Mucosa of gallbladder (tissue), 1 donor: ENCODE data around the gene SMIM21. TPM values are rescaled to one million over a fixed set of nuclear protein-coding genes. Genes with fewer than 3 reads are reported as not detected.

Experiments
- DNase-seq: peaks from one replicate; pipeline ENCODE4 v3.0.0-alpha.2; 2020; ENCODE audit warnings: low spot score
- total RNA-seq: library from RNA; stranded (reverse); gene quantifications from one replicate; pipeline ENCODE4 v1.2.1, GENCODE V29; 2021
- donor health status: DM: no; HTN: no; CAD: no.

The SMIM21 gene
- total RNA-seq, 1 donor from 2014 or later: not detected

DNA sequence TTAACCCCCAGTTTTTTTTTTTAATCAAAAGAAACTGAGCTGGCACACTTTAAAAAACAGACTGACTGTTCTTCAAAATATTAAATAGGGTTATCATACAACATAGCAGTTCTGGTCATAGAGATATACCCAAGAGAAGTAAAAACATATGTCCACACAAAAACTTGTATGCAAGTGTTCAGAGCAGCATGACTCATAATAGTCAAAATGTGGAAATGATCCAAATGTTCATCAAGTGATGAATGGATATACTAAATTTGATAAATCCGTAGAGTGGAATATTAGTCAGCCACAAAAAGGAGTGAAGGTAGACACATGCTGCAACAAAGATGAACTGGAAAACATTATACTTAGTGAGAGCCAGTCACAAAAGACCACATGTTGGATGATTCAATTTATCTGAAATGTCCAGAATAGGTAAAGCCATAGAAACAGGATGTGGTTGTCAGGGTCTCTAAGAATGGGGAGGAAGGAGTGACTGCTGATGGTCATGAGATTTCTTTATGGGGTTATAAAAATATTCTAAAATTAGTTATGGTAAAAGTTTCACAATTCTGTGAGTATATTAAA lies 5.1 kb downstream of the SMIM21 start:
- no peak for DNase-seq

DNA sequence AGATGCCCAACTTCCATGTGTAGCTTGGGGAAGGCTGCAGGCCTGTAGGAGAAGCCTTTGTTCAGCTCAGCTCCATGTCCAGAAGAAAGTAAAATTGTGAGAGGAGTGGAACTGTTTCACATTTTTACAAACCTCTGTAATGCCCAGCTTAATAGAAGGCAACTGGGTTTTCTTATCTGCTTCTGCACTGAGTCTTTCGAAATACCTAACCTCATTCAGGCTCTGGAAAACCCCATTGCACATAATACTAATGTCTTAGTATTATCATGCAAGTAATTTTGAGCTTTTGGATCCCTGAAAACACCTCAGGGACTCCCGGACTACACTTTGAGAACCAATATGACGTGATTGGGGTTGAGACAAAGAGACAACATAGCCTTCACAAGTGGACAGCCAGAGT lies 5.8 kb downstream of the SMIM21 start:
- no peak for DNase-seq

- no peak for DNase-seq
Observed at GRCh38 chr18:75418293-75419005, 9.1 kb downstream of the SMIM21 start.

DNA sequence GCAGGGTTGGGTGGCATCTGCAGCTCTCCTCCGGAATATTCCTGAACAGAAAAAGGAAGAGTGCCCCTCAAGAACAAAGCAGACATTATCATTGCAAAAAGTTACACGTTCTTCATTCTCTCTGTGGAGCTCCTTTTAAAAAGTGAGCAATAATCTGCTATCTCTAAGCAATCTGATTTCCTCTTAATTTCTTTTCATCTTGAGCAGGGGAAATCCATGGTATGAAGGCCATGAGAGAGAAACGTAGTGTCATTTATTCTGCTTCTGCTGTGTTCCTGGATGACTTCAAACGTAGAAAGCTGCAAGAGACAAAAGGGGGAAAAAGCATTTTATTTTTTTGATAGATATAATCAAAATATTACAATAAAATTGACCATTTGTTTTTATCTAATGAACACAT lies 16.9 kb downstream of the SMIM21 start:
- no peak for DNase-seq

GRCh38 chr18:75409806-75410205 lies 17.7 kb downstream of the SMIM21 start:
- no peak for DNase-seq

DNA sequence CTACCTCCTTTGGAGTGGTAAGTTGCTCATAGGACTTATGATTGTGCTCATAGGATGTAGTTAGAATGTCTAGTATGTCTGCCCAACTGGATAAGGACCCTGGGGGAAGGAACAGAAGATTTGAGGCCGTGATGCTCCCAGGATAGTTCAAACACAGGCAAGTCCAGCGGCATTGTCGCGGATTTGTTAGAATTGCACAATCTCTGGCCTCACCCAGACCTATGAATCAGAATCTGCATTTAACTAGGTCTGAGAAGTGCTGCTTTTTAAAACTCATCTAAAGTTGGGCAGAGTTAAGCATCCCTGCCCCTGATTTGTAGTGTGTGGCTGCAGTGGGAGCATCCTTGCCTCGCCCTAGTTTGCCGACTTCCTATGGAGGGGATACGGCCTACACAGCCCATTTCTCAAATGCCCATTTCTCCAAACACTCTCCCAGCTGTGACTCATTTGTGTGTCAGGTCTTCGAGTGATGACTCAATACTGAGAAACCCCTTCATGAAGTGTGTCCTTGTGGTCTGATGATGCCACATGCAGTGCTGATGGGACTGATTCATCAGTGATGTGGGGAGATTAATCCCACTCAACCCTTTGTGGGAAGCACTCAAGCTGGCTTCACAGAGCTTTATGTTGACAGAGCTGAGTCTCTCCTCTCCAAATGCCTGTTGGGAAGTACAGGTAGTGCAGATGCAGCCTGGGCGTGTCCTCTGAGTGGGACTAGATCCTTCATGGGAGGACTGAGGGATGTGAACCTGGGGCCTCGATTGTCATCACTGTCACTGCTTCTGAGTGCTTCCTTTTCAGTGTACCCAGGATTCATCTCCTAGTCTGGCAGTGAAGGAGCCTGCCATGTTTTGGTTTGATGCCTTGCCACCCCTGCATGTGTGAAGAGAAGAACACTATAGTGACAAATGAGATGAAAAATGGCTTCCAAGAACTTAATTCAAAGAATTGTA lies 18.7 kb downstream of the SMIM21 start:
- no peak for DNase-seq

GRCh38 chr18:75407468-75408437 lies 19.8 kb downstream of the SMIM21 start:
- no peak for DNase-seq

- DNase-seq: no peak
Observed at GRCh38 chr18:75406491-75407445, 20.7 kb downstream of the SMIM21 start.

DNA sequence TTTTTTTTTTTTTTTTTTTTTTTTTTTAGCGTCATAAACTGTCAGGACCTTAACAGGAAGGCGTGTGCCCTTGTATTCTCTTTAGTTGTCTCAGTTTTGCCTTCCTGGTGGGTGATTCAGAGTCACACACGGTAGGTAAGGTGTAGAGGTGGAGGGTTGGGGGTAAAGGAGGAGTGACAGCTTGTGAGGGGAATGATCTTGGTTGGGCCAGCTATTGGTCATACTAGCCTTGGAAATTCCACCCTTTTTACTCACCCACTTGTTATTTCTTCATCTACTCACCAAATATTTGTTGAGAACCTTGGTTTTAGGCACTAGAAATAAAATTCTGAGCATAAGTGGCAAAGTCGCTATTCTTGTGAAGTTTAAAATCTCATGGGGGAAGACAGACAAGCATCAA lies 22.2 kb downstream of the SMIM21 start:
- DNase-seq: no peak

DNA sequence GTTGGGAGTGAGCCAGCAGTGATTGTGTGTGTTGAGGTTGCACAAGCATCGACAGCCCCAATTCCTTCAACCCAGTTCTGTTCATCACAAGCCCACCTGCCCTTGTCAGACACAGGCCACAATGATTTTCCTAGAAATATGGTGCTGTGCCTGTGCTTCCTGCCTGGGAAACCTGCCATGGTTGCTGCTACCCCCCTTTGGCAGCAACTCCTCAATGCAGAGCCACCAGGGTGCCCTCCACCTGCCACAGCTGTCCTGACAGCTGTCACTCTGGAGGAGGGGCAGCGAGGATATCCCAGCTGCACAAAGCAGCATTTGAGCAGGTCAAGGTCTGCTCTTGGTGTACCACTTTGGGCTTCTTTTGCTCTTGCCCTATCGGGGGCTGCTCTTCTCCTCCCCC lies 27.1 kb downstream of the SMIM21 start:
- DNase-seq: no peak

DNA sequence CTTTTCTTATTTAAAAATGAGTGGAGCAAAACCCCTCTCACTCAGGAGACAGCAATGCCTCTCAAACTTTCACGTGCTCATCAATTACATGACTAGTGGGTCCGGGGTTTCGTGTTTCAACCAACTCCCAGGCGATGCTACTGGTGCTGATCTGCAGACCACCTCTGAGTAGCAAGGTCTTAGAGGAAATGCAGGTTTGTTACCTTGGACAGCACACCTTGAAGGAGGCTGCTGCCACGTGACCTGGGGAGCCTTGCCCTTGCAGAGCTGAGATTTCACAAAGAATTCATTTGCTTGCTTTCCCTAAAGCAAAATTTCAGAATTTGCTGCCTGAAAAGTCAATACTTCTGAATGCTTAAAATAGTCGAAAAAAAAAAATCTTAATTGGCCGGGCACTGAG lies 32.4 kb downstream of the SMIM21 start:
- DNase-seq: no peak

DNA sequence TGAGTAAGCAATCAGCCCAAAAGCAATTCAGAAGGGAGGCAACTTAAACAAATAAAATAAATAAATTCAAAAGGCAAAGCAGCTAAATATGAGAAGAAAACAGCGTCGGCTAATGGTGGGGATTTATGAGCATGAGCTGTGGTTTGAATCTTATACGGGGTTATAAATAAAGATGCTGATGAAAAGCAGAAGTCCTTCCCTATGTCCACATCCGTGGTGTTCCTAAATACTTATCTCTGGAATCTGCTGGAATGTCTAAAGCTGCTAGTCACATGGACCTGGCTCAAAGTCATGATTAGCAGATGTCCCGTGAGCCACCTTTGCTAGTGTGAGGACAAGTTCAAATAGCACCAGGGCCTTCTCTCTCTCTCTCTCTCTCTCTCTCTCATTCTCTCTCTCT lies 33.8 kb downstream of the SMIM21 start:
- no peak for DNase-seq

GRCh38 chr18:75392226-75392578 lies 35.3 kb downstream of the SMIM21 start:
- DNase-seq: no peak

DNA sequence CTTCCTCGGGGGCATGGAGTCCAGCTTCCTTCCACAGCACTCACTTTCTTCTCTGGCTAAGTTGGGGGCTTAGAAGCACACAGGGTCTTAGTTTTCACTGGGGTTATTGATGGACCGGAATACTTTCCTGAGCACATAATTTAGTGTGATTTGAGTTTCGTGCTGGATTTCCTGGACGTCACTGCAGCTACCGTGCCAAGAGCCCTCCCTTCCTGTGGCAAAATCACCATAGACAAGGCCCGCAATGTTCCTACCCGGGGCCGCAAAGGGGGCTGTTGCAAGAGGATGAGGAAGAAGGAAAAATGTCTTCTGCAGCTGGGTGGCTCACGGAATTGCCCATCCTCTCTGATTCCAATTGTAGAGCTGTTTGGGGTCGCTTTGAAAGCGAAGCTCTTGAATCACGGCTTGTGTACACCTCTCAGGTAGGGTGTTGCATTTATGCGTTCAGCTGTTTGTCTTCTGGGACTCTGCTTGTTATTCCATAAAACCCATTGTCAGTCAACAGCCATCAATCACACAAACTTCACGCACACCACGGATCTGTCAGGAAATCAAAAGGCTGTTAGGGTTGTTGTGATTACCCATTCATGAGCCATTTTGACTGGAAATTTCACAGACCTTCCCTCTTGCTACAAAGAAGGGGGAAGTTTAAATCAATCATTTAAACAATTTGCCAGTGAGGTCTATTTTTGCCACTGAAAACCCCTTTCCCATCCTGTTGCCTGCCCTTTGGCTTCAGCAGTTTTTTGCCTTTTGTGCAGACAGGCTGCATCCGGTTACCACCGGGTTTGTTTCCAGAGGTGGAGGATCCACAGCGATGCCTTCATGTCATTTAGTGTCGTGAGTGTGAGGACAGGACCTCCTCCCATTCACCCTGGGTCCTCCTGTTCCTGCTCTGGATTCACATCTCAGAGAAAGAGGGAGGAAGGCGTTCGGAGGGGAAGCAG lies 36.0 kb downstream of the SMIM21 start:
- no peak for DNase-seq

DNA sequence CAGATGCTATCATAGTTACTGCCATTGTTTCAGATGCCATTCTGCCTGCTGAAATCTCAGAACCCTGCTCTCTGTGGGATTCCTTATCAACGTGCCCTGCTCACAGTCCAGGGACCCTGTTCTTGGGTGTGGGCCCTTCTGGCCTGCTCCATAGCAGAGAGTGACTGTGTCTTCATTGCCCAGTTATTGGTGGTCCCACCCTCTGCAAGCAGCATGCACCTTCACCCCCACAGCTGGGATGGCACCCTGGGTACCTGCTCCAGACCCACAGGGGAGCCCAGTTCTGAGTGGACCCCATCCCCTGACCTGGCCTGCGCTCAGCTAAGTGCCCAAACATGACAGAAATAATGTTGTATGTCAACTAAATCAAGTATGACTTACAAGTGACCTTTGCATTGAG lies 36.6 kb downstream of the SMIM21 start:
- no peak for DNase-seq

DNA sequence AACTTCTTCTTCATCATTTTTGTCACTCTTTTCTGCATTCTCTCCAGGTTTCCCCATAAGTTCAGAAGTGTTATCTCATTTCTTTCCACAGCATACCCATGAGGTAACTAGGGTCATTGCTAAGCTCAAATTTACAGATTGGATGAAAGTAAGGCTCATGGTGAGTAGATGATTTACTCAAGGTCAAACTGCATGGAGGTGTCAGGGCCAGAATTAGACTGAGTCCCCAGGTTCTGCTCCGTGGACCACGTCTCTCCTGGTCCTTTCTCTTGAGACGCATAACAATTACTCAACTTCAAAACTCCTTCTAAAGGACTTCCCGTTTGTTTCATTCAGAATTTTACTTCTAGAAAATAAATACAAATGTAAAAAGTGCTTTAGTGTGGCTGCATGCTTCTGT lies 43.4 kb downstream of the SMIM21 start:
- DNase-seq: no peak

DNA sequence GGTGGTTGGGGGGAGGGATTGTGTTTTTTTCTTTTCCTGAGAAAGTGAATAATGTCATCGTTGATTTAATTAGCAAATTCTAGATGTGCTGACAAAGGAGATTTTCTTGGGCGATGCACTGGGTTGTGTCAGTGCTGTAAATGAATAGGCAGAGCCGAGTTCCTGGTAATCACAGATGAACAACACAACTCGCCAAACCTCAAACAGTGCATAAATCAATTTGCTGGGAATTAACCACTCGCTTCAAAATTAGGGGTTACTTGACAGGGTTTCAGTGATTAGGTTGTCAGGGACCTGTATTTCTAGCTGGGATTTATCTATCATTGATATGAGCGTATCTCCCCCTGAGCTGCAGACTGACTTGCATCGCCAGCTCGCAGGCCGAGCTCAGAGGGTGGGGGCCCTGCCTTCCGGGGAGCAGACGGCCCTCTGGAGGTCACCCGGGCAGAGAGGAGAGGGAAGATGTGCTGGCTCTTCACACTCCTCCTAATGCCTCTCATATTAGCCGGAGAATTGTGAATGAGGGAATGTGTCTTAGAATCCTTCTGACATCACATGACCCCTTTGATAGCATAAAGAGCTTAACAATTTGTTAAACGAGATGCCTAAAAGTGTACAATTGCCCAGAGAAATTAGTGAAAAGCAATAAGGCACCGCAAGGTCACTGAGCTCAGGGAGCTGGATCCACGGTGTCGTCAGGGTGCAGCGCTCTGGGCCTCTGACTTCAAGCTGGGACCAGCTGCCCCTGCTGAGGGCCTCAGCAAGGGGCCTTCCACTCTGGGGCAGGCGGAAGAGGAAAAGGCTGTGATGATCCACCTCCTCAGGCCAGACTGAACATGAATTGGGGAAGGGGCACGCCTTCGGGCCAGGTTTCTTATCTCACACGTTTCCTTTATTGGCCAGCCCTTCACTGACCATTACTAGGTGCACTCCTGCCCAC lies 48.9 kb downstream of the SMIM21 start:
- no peak for DNase-seq

DNA sequence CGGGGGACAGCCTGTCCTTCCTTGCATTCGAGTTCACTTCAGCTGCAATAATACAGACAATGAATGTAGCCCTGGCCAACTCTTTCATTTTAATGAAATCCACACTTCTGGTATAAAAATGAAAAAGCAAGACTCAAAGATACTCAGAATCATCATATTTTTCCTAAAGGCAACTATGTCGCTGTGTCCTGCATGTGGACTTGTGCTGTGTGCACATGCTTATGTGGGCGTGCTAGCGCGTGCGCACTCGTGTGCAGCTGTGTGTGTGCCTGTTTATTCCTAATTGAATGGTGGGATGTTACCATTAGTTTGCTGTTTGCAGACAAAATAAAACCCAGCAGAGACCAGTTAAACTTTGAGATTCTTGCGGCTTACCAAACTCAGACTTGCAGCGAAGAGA lies 49.6 kb downstream of the SMIM21 start:
- DNase-seq: no peak
